Mucosa of gallbladder (tissue), 1 donor: Measurements from ENCODE around the gene NOTUM. TPM values are rescaled to one million over a fixed set of nuclear protein-coding genes. Genes with fewer than 3 reads are reported as not detected.

Experiments
- DNase-seq: peaks from one replicate; pipeline ENCODE4 v3.0.0-alpha.2; 2020; ENCODE audit warnings: low spot score
- total RNA-seq: library from RNA; stranded (reverse); gene quantifications from one replicate; pipeline ENCODE4 v1.2.1, GENCODE V29; 2021
- donor health status: DM: no; HTN: no; CAD: no.

Gene NOTUM
- total RNA-seq, 1 donor from 2014 or later, result 1.3 TPM

DNA sequence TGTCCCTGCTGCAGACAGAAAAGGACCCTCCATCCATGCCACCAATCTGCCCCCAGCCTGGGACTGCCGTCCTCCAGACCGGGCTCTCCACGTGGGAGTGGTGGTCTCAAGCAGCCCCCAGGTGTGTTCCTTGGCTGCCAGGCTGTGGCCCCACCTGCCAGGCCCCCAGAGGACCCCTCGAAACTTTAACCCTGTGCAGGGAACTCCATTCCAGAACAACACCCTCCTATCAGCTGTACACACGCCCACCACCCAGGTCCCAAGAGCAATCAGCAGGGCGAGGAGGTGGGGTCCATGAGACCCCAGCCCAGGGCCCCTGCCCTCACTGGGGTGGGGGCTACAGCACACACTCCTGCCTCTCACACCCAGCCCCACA lies 25.3 kb downstream of the NOTUM start:
- DNase-seq, result no peak

DNA sequence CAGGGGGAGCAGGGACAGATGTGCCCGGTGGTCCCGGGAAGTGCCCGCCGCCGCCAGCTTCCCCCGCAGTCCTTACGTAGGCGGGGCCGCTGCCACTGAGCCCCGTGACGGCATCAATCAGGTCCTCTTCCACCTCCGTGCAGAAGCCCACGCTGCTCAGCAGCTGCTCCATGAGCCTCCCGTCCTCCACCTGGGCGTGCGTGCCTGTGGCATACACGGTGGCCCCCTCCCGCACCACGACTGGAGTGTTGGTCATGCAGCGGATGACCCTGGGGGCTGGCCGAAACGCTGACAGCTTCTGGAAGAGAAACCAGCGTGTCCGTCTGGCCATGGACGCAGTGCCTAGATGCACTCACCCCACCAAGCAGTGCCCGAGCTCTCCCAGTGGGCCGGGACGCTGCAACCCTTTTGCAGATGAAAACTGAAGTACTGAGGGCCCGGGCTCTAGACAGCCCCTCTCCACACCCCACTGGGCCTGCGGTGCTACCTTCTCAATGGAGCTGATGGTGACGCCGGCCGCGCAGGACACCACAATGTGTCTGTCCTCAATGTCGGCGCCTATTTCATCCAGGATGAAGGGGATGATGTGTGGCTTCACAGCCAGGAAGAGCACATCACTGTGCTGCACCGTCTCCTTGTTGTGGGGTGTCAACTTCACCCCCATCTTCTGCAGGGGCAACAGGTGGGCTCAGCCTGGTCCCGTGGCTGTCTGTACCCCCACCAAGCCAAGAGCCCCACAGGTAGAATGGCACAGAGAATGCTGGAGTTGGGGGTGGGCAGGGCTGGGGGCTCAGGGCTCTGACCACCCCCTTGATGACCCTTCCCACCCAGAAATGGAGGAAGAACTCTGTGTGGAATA lies 25.9 kb downstream of the NOTUM start:
- no peak for DNase-seq

- DNase-seq, result no peak
These were observed 26.8 kb downstream of the NOTUM start for GRCh38 chr17:81934098-81934757.

DNA sequence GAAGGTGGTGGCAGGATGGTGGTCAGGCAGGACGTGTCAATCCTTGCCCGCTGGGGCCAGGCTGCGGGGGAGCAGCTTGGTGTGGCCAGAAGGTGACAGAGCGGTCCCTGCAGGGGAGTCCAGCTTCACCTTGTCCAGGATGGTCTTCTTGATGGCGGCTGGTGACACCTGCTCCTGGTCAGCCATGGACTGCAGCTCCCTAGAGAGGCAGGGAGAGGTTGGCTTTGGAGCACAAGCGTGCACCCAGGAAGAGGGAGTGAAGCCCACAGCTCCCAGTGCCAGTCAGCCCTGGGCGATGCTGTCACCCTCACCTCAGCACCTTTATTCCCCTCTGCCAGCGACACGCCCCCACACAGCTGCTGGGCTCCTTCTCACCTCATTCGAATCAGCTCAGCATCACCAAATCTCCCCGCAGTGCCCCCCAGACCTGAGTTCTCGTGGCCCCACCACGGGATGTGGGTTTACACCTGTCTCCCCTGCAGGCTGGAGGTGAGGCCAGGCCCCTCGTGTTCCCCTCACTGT lies 27.7 kb downstream of the NOTUM start:
- no peak for DNase-seq

GRCh38 chr17:81932333-81932983 lies 28.5 kb downstream of the NOTUM start:
- DNase-seq, result no peak

DNA sequence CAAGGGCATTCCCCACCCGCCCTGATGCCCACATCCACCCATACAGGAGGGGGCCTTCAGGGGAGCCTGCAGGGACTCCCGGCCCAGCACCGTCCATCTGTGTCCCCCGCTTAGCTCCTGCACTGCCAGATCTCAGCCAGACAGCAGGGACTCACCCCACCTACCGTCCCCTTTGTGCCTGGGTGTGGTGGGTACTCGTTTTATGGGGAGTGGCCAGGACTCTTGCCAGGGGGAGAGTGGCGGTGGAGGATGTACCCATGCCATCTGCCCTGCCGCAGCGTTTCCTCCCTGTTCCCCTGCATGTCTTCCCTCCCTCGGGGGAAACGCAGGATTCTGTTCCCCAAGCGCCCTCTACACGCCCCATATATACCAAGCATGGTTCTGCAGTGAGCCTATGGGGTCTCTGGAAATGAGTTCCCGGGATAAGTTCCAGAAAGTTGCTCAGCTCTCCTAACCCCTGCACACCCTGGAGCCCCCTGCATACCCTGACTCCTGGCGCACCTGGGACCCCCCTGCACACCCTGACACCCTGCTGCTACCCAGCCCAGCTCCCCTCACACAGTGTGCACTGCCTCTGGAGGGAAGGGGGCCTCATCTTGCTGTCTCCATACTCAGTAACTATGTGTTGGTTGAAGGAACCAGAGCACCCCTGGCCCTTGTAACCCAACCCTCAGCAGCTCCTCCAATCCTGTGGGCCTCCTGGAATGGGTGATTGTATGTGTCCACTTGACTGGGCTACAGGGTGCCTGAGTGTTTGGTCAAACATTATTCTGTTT lies 29.2 kb downstream of the NOTUM start:
- no peak for DNase-seq

DNA sequence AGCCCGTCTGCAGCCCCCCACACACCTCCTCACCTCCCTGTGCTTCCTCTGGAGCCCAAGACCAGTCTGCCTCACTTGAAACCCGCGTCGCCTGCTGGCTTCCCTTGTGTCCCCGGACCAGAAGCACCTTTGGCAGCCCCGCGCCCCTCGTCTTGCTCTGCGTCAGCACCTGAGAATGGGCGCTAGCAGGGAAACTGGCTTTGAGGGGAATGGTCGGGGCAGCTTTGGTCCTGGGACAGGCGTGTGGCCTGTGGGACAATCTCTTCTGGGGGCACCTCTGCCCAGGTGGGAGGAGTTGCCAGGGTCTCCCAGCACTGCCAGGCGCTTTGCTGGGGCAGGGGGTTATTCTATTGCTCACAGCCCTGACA lies 29.8 kb downstream of the NOTUM start:
- DNase-seq, result no peak

DNA sequence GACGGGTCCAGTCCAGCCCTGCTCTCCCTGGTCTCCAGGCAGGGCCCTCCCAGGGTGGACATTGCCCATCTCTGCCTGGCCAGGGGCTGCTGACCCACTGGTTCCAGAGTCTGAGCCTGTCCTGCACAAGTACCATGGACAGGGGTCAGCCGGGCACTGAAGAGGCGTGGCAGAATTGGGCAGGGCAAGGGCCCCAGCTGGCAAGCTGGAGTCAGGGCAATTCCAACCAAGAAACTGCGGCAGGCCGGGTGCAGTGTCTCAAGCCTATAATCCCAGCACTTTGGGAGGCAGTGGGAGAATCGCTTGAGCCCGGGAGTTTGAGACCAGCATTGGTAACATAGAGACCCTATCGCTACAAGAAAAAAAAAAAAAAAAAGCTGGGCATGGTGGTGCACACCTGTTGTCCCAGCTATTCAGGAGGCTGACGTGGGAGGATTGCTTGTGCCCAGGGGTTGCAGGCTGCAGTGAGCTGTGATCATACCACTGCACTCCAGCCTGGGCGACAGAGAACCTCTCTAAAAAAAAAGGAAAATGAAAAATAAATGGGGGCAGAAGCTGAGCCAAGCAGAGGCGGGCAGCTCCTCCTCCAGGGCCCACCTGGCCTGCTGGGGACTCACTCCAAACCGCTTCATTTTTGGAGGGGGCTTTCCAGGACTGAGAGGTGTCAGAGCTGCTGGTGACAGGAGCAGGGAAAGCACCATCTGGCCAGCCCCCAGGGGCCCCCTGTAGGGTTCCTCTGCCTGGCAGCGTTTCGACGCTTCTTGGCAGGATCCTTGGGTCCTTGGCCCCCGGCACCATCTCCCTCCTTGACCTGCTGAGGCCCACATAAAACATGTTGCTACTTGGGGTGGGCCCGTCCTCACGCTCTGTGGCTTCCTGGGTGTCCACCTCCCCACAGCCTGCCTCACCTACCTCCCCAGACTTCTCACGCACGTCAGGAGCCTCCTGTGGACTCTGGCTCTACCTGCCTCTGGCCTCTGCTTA lies 30.6 kb downstream of the NOTUM start:
- no peak for DNase-seq

GRCh38 chr17:81929253-81930141 lies 31.5 kb downstream of the NOTUM start:
- DNase-seq, result no peak

DNA sequence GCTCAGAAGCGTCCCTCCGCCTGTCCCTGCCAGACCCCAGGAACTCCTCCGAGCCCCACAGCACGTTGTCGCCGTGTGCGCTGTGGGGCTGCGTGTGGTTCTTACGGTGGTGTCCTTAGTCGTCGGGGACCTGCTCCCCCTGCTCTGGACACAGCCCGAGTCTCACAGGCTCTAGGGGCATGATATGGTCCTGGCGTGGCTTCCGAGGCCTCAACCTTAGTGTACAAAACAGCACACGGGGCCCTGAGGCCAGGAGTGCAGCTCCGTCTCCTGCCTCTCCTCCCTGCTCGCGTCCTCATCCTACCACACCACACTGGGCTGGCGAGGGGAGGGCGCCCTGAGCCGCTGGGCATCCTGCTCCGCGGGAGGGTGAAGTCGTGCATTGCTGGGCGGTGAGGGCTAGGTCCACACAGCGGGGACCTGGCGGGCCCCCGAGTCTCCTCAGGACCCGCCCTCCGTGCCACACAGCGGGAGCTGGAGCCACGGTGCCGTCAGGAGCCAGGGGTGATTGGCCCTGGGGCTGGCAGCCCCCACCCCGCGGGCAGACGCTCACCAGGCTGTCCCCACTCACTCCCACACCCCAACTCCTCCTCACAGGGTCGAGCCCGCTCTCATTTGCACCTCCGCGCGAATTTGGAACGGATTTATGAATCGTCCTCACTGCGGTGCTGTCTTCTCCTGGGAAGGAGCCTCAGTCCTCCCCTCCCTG lies 32.3 kb downstream of the NOTUM start:
- DNase-seq, result no peak

GRCh38 chr17:81927653-81928543 lies 33.1 kb downstream of the NOTUM start, which contains the start of gene MAFG:
TSS of gene MAFG (minus strand) at chr17:81927735. CDS start at chr17:81923185, 4,550 bp downstream.
- peak; percentile 92 for DNase-seq

- no peak for DNase-seq
These were observed 33.8 kb downstream of the NOTUM start for GRCh38 chr17:81927152-81927652.

DNA sequence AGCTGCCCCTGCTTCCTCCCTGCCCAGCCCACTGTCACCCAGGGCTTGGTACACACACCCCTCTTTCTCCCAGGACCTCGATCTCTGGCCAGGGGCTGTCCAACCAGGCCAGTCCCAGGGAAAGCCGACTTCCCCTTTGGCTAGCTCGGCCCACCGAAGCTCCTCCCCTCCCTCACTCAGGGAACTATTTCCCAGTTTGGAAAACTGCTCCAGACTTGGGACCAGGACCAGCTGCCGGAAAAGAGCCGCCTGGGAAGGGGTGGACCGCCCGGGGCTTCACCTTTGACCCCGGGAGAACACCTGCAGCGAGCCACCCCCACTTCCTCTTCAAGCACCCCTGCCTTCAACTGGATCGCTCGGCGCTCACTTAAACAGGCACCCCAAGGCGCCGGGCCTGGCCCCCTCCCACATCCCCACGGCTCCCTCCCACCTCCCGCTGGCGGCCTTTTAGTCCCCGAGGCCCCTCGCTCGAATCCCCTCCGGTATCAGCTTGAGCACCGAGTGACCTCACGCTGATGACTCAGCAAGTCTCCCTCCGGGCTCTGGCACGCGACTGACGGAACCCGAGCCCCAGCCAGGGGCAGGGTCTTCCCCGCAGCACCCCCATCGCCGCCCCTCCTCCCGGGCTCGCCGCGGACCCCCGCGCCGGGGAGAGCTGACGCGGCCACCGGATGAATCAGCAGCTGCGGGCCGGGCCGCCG lies 34.4 kb downstream of the NOTUM start:
- peak; percentile 85 for DNase-seq

GRCh38 chr17:81925860-81926450 lies 35.0 kb downstream of the NOTUM start:
- no peak for DNase-seq

GRCh38 chr17:81924557-81925532 lies 36.1 kb downstream of the NOTUM start:
- no peak for DNase-seq
